Tibial nerve (tissue), 4 donors: ENCODE data around the gene SORCS2. TPM values are rescaled to one million over a fixed set of nuclear protein-coding genes. Genes with fewer than 3 reads are reported as not detected.

Source experiments
- DNase-seq, 2 donors: peaks; one replicate each; pipeline ENCODE4 v3.0.0-alpha.2; 2019; ENCODE audit warnings: low spot score in 2 of 2
- H3K27ac ChIP-seq, 4 donors: fragments of 200-600 bp; sonication (generic) in 3 of 4; one replicate each; pipeline ENCODE4 v1.5.1; 2017 to 2019; ENCODE audit warnings: mild to moderate bottlenecking in 1 of 4
- H3K27me3 ChIP-seq, 2 donors: fragments of 200-600 bp; sonication (generic) in 1 of 2; one replicate each; pipeline versions ENCODE4 v1.5.1 to v1.6.0; 2017 to 2019
- H3K36me3 ChIP-seq, 3 donors: fragments of 200-600 bp; sonication (generic); one replicate each; pipeline ENCODE4 v1.5.1; 2018 to 2019
- H3K4me1 ChIP-seq, 4 donors: fragments of 200-600 bp; sonication (generic) in 3 of 4; one replicate each; pipeline ENCODE4 v1.5.1; 2017 to 2019
- H3K4me3 ChIP-seq, 4 donors: fragments of 200-600 bp; sonication (generic) in 3 of 4; one replicate each; pipeline ENCODE4 v1.5.1; 2017 to 2019; ENCODE audit warnings: mild to moderate bottlenecking in 1 of 4, moderate library complexity in 1 of 4
- H3K9me3 ChIP-seq, 4 donors: fragments of 200-600 bp; sonication (generic) in 3 of 4; one replicate each; pipeline ENCODE4 v1.5.1; 2017 to 2019
- EP300 ChIP-seq, 2 donors: sonication (generic); formaldehyde crosslinking; IDR thresholded peaks; one replicate each; pipeline ENCODE4 v1.6.1; 2017; ENCODE audit warnings: antibody characterized with exemption in 2 of 2, mild to moderate bottlenecking in 1 of 2
- POLR2A ChIP-seq, 2 donors: fragments of 450-650 bp; IDR thresholded peaks; one replicate each; pipeline ENCODE4 v1.6.1; 2017; ENCODE audit warnings: antibody characterized with exemption in 2 of 2, mild to moderate bottlenecking in 2 of 2, moderate library complexity in 2 of 2
- WGBS, 2 donors: methylation state at CpG; one replicate each; pipeline ENCODE4 v1.1.5; 2018; 5-methylcytosine and 5-hydroxymethylcytosine counted together
- total RNA-seq, 4 donors: library from RNA; depleted of rRNA; stranded (reverse); fragments of >200 nt; gene quantifications; one replicate each; pipeline ENCODE4 v1.1.0, GENCODE V29; 2016
- TF ChIP-seq, protein P1 (sequence below), 5 experiments: fragments of 200-600 bp in 3 of 5; fragments of 450-650 bp in 2 of 5; sonication (generic) in 3 of 5; IDR thresholded peaks; one replicate each; pipeline ENCODE4 v1.5.1; 2016 to 2019; ENCODE audit warnings: antibody characterized with exemption in 5 of 5, mild to moderate bottlenecking in 3 of 5, moderate library complexity in 2 of 5

Gene SORCS2
- total RNA-seq, 4 donors from 2014 or later: 15.6 to 48.9 (median 38.3) TPM

DNA sequence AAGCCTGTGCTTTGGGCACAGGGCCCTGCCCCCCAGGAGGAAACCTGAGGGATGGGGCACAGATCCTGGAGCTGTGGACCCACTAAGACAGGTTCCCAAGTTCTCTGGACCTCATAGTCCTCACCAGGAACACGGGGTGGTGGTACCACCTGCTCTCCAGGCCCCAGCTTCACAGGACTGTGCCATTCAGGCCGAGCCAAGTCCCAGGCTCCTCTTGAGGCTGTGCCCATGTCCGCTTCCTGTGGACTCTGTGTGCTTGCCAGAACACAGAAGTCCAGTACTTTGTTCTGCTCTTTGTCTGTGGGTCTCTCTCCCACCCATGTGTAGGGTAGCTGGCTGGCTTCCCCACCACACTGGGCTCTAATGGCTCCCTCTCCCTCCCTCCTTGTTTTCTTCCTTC is 346.8 kb downstream of the SORCS2 start:
- peaks cover 0 to 8% (median 0%) of the 10 kb centered on the region in 4 donors for H3K4me1 ChIP-seq
- TF ChIP-seq POLR2A (IDR thresholded peaks at IDR 0.05): no peak
- TF ChIP-seq, protein P1, sequence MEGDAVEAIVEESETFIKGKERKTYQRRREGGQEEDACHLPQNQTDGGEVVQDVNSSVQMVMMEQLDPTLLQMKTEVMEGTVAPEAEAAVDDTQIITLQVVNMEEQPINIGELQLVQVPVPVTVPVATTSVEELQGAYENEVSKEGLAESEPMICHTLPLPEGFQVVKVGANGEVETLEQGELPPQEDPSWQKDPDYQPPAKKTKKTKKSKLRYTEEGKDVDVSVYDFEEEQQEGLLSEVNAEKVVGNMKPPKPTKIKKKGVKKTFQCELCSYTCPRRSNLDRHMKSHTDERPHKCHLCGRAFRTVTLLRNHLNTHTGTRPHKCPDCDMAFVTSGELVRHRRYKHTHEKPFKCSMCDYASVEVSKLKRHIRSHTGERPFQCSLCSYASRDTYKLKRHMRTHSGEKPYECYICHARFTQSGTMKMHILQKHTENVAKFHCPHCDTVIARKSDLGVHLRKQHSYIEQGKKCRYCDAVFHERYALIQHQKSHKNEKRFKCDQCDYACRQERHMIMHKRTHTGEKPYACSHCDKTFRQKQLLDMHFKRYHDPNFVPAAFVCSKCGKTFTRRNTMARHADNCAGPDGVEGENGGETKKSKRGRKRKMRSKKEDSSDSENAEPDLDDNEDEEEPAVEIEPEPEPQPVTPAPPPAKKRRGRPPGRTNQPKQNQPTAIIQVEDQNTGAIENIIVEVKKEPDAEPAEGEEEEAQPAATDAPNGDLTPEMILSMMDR (IDR thresholded peaks at IDR 0.05): no peak
- TF ChIP-seq EP300 (IDR thresholded peaks at IDR 0.05): no peak
- no peaks in the 10 kb centered on the region for H3K27me3 ChIP-seq
- H3K9me3 ChIP-seq: peaks cover 0 to 11% (median 0%) of the 10 kb centered on the region in 4 donors
- DNase-seq: no peak
- H3K4me3 ChIP-seq: no peak overlapping the region
- peak overlapping the region in 1 of 4 donors; percentile 11 for H3K27ac ChIP-seq
- 52 to 84% methylated on average over 3 of the region's 3 CpGs for WGBS, 2 donors
- H3K36me3 ChIP-seq: peaks cover 0 to 11% (median 0%) of the 10 kb centered on the region in 3 donors

DNA sequence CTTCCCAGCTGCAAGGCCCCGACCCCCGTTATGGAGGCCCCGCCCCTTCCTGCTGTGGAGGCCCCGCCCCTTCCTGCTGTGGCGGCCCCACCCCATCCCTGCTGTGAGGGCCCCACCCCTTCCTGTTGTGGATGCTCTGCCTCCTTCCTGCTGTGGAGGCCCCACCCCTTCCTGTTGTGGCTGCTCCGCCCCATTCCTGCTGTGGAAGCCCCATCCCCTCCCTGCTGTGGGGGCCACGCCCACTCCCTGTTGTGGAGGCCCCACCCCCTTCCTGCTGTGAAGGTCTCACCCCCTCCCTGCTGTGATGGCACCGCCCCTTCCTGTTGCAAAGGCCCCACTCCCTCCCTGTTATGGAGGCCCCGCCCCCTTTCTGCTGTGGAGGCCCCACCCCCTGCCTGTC is 347.3 kb downstream of the SORCS2 start:
- peaks cover 0 to 6% (median 0%) of the 10 kb centered on the region in 4 donors for H3K9me3 ChIP-seq
- no peak overlapping the region for H3K4me3 ChIP-seq
- H3K4me1 ChIP-seq: peaks cover 0 to 8% (median 0%) of the 10 kb centered on the region in 4 donors
- no peaks in the 10 kb centered on the region for H3K27me3 ChIP-seq
- peak overlapping the region in 1 of 4 donors; percentile 11 for H3K27ac ChIP-seq
- peaks cover 0 to 6% (median 0%) of the 10 kb centered on the region in 3 donors for H3K36me3 ChIP-seq
- 69 to 72% methylated on average over 9 of the region's 9 CpGs for WGBS, 2 donors
- DNase-seq: no peak
- TF ChIP-seq POLR2A (IDR thresholded peaks at IDR 0.05) (no peak), EP300 (IDR thresholded peaks at IDR 0.05) (no peak)
- TF ChIP-seq, protein P1 (IDR thresholded peaks at IDR 0.05): no peak

DNA sequence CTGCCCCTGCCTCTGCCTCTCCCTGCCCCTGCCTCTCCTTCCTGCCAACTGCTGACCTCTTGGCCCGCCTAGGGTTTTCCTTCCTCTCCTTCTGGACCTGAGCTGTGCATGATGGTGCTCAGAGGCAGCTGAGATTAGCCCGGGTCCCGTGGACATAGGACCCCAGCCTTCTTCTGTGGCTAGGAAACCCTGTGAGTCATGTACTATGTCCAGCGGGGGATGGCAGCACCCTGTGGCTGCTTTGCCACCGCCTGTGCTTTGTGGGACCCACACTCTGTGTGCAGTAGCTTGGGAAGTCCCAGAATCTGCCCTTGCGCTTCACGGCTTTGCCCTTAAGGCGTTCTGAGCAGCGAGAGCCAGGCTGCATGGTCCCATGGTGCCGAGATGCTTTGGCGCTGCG is 347.9 kb downstream of the SORCS2 start:
- Histone ChIP-seq H3K27me3 (no peaks in the 10 kb centered on the region), H3K36me3 (peaks cover 0 to under 1% (median 0%) of the 10 kb centered on the region in 3 donors), H3K4me3 (no peak overlapping the region), H3K9me3 (peaks cover 0 to 3% (median 0%) of the 10 kb centered on the region in 4 donors), H3K27ac (no peak overlapping the region), H3K4me1 (peaks cover 0 to 8% (median 0%) of the 10 kb centered on the region in 4 donors)
- WGBS, 2 donors: 85 to 86% methylated on average over 8 to 12 of the region's 12 CpGs
- no peak for DNase-seq
- TF ChIP-seq POLR2A (IDR thresholded peaks at IDR 0.05) (no peak), EP300 (IDR thresholded peaks at IDR 0.05) (no peak)
- TF ChIP-seq, protein P1 (IDR thresholded peaks at IDR 0.05): no peak

DNA sequence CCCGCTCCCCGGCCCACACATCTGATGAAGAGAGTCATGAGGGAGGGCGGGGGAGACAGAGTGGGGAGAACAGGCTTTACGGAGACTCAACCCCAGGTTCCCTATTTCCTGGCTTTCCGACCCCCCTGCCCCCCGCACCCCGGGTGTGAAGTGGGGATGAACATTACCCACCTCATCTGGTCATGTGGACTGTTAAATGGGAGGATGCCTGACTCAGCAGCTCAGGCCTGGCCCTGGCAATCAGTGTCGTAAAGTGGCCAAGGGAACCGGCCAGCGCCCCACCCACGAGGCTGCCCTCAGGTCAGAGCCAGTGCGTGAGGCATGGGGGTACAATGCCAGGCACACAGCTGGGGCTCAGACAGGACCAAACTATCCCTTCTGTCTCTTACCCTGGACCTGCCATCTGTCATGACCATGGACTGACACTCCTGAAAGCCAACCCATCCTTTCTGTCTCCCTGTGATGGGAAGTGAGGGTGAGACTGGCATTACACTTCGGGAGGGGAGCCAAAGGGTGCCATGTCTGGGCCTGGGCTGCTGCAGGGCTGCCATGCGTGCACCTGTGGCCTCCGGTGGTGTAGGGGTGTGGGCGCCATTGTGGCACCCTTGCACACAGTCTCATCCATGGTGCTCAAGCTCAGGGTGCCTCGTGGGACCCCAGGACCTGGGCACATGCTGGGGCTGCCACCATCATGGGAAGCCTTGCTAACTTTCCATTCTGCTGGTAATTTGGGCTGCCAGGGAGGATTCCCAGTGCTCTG is 348.5 kb downstream of the SORCS2 start:
- no peak for DNase-seq
- 70 to 81% methylated on average over 16 to 17 of the region's 17 CpGs for WGBS, 2 donors
- Histone ChIP-seq H3K27ac (no peak overlapping the region), H3K36me3 (no peaks in the 10 kb centered on the region), H3K27me3 (no peaks in the 10 kb centered on the region), H3K4me1 (peaks cover 0 to 8% (median 0%) of the 10 kb centered on the region in 4 donors), H3K9me3 (peaks cover 0 to 3% (median 0%) of the 10 kb centered on the region in 4 donors), H3K4me3 (no peak overlapping the region)
- TF ChIP-seq EP300 (IDR thresholded peaks at IDR 0.05) (no peak), POLR2A (IDR thresholded peaks at IDR 0.05) (no peak)
- TF ChIP-seq, protein P1 (IDR thresholded peaks at IDR 0.05): no peak

DNA sequence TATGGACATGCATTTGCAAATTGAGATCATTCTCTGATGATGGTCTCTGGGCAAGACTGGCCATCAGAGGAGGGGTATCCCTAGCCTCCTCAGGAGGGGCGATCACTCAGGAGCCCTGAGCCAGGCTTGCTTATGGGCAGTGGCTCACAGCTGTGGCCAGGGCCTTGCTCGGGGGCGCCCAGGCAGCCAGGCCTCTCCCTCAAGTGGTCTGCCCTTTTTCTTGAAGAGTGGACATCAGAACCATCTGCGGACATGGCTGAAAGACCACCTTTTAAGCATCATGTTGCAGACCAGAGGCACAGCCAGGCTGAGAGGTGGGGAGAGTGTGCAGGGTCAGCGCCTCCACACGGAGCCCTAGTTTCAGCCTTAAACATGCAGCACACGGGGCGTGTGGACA is 349.1 kb downstream of the SORCS2 start:
- 91 to 94% methylated on average over 8 of the region's 8 CpGs for WGBS, 2 donors
- Histone ChIP-seq H3K27ac (no peak overlapping the region), H3K4me3 (no peak overlapping the region), H3K27me3 (no peaks in the 10 kb centered on the region), H3K36me3 (no peaks in the 10 kb centered on the region), H3K4me1 (peaks cover 0 to 12% (median 0%) of the 10 kb centered on the region in 4 donors), H3K9me3 (peaks cover 0 to 3% (median 0%) of the 10 kb centered on the region in 4 donors)
- no peak for TF ChIP-seq EP300 (IDR thresholded peaks at IDR 0.05)
- TF ChIP-seq POLR2A (IDR thresholded peaks at IDR 0.05): no peak
- TF ChIP-seq, protein P1 (IDR thresholded peaks at IDR 0.05): no peak
- DNase-seq: no peak
